GM18502 (cell line): ENCODE results near the gene THAP7.

Experiments
- ATAC-seq: cut with Tn5 transposase; IDR thresholded peaks from one replicate; pipeline ENCODE4 v1.9.1; 2021; ENCODE audit warnings: mild to moderate bottlenecking; ENCODE audit not compliant: unreplicated experiment, poor library complexity

The THAP7 gene

DNA sequence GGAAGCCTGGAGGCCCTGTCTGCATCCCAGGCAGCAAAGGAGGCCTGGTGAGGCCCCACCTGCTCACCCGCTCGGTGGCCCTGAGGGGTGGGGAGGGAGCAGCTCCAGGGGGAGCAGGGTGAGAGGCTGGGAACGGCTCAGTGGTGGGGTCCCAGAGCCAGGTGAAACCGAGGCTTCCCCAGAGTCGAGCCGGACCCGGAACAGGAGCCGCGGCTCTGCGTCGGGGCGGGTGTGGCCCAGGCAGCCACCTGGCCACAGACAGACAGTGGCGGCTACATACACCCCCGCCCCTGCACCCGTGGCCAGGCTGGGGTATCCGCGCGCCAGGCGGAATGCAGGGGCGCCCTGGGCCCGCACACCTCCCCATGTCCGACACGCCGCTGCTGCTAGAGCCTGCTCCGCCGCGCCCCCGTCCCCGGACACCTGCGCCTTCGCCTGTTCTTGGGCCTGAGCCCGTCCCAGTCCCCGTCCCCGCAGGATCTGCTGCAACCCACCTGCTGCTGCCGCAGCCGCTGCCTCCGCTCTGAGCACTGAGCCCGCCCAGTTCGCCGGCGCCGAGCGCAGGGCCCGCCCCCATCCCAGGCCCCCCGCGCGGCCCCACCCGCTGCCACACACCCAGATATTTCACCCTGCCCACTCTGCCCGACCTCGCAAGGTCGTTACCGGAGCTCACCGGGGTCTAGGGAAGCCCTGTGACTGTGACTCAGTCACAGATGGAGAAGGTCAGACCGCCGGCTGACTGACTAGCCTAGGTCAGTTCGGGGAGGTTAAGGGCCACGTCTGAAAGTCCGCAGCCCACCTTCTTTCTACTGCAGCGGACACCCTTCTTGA, 30.3 kb upstream of the THAP7 start, which contains the start of gene SLC7A4:
SLC7A4 (minus strand) TSS at position 525 of the 831 bp plus-strand sequence. CDS start 749 bp downstream, outside the sequence.
- ATAC-seq = no peak

DNA sequence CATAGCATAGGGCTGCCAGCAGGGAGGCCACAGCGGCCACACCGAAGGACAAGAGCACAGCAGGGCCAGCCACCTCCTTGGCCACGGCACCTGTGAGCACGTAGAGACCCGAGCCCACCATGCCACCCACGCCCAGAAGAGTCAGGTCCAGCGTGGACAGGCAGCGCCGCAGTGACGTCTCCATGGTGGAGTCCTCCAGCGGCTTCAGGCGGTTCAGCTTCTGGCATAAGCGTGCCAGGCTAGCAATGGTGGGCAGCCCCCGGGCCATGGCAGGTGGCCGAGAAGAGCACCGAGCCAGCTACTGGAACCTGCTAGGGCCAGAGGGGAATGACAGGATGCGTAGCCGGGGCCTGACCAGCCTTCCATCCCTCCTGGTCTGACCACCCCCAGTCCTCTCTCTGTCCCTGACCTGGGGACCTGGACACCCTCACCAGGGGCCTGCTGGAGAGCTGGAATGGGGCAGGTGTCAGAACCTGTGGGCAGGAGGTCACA, 29.7 kb upstream of the THAP7 start:
- ATAC-seq = no peak

DNA sequence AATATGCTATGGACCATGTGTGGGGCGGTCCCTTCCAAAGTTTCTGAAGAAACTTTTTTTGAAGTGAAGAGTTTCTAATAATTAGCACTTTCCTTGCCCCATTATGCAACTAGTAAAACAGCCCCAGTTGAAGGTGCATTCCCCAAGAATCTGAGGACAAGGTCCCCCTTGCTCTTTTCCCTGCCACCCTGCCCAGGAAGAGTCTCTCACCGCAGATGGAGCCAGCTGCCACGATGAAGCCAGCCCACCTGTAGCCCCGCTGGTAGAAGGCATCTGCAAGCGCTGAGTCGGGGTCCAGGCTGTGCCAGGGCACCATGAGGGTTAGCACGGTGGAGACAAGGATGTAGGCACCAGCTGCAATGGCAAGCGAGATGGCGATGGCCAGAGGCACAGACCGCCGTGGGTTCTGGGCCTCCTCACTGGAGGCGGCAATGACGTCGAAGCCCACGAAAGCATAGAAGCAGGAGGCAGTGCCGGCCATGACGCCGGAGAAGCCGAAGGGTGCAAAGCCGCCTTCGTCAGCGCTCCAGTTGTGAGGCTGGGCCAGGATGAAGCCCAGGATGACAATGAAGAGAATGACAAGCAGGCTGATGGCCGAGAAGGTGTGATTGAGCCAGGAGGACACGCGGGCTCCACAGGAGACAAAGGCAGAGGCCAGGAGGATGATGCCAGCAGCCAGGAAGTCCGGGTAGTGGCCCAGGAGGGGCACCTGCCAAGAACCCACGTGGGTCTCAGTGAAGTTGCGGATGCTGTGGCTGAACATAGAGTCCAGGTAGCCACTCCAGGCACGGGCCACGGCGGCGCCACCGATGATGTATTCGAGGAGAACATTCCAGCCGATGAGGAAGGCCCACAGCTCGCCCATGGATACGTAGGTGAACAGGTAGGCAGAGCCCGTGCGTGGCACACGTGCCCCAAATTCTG, 29.0 kb upstream of the THAP7 start:
- no peak for ATAC-seq

DNA sequence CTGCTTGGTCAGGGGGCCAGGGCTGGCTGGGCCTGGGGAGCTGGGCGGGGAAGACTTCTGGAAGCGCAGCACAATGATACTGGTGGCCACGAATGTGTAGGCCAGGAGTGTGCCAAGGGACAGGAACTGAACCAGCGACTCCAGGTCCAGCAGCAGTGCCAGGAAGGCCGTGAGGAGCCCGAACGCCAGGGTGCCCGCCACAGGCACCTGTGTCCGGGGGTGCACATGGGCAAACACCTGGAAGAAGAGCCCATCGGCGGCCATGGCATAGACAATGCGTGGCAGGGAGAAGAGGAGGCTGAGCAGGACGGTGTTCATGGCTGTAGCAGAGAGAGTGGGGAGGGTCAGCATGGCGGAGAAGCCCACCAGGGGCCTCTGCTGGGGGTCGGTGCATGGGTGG, 28.1 kb upstream of the THAP7 start:
- ATAC-seq = no peak

DNA sequence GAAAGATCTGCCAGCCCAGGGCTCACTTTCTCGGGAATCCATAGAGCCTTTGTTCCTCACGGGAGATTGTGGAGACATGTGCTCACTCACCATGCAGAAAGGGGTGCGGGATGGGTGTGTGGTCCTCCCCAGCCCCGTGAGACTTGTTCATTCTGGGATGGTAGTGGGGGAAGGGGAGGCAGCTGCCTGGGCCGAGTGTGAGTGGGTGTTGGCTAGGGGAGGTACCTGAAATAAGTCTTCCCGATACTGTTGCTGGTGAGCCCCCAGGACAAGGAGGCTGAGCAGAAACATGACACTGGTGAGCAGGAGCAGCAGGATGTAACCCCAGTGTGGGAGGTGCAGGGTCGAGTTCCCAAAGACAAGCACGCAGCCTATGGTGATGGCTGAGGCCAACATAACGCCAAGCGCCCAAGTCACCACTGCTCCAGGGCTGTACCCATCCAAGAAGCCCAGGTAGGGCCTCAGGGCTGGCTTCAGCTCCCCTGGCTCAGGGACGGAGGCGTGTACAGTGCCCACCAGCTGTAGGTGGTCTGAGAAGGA, 27.6 kb upstream of the THAP7 start:
- no peak for ATAC-seq

DNA sequence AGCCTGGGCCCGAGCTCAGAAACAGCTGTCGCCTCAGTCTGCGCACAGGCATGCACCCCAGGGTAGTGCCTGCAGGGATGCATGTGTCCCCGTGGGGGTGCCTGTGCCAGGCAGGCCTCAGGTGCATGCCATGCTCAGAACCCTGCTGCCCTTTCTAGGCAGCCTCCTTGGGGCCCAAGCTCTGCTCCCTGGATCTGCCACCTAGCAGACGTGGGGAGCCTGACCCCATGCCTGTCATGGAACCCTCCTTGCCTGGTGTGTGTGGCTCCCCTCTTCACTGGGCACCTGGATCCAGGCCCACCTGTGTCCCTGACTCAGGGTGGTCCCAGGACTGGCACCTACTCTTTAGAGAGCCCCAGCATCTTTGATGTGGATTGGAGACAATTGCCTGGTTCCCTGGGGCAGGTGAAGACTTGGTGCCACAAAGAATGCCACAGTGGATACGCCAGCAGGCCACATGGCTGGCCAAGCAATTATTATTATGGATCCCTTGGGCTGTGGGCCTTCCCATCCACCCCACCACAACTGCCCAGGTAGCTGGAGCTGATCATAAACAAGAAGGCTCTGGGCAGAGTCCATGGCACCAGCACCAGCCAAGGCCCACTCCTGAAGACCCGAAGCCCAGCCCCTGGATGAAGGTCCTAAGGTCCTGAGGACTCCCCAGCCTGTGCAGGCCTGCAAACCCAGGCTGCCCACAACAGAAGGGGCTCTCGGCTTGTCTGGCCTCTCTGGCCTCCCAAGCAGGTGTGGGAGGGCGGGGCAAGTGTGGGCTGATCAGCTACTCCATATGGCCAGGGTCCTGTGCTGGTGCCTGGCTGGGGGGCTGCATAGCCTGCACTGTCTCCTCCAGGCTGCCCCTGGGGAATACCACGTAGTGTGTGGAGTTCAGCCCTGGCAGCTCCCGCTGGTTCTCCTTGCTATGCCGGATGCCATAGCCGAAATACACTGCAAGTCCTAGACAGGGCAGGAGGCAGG, 26.6 kb upstream of the THAP7 start:
- ATAC-seq = no peak

DNA sequence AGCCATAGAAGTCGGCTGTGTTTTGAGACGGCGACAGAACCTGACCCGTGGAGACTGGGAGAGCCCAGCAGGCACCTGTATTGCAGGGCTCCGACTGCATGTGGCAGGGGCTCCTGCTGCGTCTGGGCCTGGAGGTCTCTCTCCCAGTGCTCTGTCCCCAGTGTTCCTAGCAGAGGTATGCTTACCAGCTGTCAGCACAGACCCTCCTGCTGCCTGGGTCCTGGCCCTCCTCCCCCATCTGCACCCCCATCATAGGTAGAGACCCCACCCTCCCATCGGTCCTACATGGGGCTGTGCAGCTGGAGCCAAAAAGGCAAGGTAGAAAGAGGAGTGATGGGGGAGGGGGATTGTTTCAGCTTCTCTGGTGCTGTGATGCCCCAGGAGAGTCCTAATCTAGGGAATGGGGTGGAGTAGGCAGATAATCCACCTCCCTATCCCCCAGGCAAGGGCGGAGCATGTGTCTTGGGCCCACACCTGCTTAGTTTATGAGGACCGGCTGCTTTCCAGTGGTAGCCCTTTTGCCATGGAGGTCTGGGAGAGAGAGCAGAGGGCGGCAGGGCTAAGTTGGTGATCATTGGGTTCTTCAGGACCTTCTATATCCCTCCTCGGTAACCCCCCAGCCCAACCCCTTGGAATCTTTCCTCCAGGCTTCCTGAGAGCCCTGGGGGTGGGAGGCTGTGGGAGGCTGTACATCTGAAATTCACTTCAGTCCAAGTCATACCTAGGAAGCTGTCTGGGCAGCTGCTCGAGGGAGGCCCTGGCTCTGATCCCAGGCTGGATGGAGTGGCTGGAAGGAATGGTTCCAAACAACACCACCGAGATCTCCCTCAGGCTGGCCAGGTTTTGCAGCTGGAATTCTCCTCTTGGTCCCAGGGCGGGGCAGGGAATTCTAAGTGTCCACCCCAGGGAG, 25.1 kb upstream of the THAP7 start:
- ATAC-seq = no peak

DNA sequence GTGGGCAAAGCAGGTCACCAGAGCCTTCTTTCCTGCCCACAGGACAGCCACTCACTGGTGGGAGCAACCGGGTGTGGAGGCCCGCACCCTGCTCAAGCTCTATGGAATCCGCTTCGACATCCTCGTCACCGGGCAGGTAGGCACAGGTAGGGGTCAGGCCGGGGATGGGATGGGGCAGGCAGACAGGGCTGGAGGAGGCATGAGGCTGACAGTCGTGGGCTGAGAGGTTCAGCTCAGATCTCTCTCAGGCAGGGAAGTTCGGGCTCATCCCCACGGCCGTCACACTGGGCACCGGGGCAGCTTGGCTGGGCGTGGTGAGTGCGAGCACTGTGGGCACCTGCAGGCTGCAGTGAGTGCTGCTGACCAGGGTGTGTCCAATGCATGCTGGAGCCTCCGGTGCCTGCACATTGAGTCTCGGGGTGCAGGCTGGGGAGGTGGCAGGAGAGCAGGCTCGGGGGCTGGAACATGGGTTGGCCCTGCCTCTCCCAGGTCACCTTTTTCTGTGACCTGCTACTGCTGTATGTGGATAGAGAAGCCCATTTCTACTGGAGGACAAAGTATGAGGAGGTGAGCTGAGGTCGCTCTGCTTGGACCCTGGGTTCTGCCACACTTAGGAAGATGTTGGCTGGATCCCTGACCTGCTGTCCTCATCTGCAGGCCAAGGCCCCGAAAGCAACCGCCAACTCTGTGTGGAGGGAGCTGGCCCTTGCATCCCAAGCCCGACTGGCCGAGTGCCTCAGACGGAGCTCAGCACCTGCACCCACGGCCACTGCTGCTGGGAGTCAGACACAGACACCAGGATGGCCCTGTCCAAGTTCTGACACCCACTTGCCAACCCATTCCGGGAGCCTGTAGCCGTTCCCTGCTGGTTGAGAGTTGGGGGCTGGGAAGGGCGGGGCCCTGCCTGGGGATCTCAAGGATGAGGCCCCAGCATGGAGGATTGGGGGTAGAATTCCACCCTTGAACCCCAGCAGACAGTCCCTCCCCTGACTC, 24.1 kb upstream of the THAP7 start:
- no peak for ATAC-seq

DNA sequence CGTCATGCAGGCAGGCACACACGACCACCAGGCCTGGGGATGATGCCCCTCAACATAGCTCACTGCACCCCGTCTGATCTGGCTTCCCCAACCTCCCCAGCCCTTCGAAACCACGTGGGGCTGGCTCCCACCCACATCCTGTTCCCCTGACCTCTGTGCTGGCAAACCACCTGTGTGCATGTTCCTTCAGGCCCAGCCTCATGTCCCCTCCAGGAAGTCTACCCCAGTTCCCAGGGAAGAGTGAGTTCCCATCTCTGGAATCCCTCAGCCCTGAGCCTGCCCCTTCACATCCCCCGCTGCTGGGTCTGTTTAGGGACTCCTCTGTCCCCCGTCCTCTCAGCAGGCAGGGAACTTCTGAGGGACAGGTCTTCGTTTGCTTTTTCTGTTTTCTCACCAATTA, 23.3 kb upstream of the THAP7 start:
- ATAC-seq = no peak

DNA sequence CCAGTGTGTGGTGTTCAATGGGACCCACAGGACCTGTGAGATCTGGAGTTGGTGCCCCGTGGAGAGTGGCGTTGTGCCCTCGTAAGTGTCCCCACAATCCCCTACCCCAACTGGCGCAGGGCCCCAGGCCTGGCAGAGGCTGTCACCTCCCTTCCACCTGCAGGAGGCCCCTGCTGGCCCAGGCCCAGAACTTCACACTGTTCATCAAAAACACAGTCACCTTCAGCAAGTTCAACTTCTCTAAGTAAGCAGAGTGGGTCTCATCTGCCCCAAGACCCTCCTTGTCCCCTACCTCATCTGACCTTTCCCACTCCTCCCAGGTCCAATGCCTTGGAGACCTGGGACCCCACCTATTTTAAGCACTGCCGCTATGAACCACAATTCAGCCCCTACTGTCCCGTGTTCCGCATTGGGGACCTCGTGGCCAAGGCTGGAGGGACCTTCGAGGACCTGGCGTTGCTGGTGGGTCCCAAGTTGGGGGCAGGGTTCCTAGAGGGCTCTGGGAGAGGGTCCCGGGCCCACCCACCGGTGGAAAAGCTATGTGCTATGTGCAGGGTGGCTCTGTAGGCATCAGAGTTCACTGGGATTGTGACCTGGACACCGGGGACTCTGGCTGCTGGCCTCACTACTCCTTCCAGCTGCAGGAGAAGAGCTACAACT, 21.2 kb upstream of the THAP7 start:
- ATAC-seq = no peak

DNA sequence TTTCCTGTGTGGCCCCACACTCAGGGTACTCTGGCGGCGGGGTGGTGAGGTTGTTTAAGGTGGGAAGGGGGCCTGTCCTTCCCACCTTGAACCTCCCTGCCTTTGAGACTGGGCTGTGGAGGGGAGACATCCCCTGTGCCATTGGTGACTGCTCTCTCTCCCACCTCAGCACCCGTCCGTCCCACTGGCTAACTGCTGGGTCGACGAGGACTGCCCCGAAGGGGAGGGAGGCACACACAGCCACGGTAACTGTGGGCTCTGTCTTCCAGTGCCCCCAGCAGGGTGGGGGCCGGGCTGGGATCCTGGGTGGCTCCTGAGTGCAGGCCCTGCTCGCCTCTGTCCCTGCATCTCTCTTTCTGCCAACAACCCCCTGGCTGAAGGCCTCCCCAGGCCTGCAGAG, 20.6 kb upstream of the THAP7 start:
- no peak for ATAC-seq

DNA sequence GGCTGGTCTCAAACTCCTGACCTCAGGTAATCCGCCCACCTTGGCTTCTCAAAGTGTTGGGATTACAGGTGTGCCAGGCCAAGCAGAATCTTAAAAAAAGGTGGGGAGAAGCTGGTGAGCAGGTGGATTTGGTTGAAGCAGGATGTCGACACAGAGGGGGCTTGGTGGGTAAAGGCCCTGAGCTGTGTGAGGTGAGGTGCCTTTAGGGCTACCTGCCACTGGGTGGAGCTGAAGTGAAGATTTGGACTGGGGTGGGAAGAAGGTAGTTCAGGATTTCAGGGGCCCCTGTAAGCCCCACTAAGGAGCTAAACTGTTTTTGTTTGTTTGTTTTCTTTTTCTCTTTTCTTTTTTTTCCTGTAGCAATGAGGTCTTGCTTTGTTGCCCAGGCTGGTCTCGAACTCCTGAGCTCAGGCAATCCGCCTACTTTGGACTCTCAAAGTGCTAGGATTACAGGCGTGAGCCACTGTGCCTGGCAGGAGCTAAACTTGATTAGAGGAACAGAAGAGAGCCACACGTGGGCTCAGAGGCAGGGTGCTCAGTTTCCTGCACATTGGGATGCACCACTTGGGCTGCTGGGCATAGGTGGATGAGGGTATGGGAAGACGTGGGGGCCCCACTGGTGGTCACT, 19.0 kb upstream of the THAP7 start:
- ATAC-seq = no peak

DNA sequence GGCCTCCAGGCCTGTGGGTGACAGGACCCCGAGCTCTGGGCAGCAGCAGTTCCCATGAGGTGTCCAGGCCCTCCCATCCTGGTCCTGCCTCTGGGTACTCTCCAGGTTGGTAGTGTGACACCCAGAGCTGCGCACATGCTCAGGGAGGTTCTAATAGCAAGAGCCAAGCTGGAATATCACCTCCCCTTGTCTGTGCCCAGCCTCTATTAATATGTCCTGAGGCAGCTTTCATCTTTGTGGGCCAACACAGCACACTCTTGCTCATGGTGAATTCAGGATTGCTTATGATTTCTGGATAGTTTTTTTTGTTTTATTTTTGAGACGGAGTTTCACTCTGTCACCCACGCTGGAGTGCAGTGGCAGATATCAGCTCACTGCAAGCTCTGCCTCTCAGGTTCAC, 16.4 kb upstream of the THAP7 start:
- ATAC-seq = no peak

DNA sequence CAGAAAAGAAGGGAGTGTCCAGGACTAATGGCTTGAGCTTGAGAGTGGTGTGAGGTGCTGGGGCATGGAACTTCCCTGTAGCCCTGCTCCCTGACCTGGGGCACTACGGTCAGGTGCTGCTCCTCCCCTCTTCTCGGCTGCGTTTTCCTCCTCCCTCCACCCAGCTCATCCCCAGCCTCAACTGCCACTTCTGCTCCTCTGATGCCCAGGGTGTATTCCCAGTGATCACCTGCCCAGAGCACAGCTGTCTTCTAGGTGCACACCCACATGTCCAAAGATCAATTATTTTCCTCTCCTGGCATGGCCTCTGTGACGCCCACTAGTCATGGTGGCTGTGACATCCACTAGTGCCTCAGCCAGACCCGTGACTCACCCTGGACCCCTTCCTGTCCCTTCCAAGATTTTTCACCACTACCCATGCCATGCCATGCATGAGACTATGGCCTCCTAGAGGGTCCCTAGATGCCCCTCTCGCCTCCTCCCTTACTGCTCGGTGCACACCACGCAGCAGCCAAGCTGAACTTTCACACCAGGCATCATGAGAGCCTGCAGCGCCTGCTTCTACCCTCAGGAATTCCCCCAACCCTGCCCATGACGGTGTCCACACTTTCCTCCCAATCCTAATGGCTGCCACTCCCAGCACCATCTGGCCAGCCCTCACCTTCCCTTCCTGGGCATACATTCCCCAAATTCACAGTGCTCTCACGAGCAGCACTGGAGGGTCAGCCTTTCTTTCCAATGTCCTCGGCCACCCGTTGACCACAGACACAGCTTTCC, 14.9 kb upstream of the THAP7 start:
- ATAC-seq = no peak

DNA sequence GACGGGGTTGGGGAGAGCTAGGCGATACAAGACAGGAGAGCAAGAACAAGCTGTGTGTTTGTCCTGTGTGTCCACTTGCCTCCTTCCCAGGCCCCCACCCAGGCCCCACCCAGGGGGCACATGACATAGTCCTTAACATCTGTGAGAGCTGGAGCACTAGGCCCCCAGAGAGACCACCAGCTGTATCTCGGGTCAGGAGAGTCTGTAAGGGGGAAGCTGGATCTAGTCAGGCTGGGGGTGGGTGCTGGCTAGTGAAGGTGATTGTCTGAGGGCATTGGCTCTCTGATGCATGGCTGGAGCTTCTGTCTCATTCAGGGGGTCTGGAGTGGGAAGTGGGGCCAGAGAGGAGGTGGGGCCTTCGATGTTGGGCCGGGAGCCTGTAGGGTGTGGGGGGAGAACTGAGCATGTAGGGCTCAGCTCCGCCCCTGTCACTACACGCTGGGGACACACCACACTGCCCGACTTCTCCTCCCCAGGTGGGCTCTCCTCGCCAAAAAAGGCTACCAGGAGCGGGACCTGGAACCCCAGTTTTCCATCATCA, 13.6 kb upstream of the THAP7 start:
- ATAC-seq = no peak
